Measurements from ENCODE around the gene DAB2IP.

Gene DAB2IP

DNA sequence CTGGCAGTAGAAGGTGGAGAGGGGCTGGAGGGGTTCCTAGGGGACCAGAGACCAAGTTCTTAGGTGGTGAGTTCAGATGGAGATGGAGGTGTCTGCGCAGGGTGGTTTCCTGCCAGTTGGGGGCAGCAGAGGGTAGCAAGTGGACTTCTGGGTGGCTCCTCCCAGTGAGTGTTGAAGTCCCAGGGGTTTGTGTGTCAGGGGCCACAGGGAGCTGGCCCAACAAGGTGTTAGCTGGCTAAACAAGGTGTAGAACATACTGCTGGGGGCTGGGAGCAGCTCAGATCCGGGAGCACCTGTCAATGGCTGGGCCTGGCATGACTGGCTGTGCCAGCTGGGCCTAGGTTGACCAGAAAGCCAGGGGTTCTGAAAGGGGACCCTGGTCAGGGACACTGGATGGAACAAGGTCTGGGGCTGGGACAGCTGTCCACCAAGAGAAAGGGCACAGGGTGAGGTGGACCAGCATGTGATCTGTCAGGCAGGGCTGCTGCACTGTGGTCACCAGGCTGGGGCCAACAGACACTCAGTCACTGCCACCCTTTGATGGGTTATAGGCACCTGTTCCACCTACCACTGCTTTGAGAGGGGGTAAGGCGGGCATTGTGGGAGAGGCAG lies 35.6 kb downstream of the DAB2IP start:
- peak; percentile 62 for DNase-seq

DNA sequence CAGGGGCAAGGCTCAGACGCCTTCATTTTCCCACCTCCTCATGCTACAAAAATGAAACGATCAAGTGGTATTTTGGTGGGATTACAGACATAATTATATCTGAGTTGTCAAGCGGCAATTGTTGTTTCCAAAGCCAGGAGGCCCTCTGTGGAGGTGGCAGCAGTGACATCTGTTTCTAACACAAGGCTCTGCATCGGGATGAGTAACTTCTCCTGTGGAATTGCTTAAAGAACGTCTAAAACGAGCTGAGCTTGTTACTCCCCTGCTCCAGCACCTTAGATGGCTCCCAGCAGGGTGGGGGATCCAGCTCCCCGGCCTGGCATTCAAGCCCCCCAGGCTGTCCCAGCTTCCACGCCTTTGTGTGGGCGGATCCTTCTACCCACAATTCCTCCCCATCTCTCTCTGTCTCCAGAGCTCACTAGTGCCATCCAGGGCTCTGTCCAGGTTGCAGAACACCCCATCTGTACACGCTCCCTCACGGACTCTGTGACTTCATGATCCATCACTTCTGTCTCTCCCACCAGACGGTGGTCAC lies 36.8 kb downstream of the DAB2IP start:
- DNase-seq: no peak

DNA sequence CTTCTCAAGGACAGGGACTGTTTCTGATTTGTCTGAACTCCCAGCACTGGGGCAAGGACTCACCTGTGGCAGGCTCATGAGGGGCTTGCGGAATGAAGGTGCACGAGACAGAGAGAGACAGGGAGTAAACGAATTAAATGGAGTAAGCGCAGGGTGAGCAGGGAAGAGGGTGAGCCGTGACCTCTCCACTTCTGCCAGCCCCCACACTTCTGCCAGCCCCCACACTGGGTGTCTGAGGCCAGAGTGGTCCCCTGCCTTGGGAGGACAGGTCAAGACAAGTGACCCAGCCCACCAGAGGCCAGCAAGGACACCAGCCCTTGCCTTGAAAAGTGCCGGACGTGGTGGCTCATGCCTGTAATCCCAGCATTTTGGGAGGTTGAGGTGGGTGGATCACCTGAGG lies 37.2 kb downstream of the DAB2IP start:
- no peak for DNase-seq

- DNase-seq: no peak
Measured at GRCh38 chr9:121689461-121690157, 38.2 kb downstream of the DAB2IP start.

- DNase-seq: no peak
Measured at GRCh38 chr9:121690316-121690715, 38.9 kb downstream of the DAB2IP start.

DNA sequence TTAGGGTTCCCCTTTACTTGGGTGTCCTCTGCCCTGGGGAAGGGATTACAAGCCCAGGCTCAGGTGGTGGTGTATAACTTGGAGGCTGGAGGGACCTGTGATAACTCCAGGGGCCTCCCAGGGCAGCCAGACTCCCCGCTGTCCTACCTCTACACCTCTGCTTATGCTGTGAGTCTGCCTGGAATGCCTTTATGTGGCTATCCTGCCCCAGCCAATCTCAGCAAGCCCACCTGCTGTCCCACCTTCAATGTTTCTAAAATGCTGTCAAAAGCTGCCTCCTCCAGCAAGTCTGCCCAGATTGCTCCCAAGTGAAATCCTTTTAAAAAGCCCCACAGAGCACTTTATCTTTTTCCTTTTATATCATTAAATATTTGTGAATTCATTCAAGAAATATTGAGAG lies 39.3 kb downstream of the DAB2IP start:
- no peak for DNase-seq

DNA sequence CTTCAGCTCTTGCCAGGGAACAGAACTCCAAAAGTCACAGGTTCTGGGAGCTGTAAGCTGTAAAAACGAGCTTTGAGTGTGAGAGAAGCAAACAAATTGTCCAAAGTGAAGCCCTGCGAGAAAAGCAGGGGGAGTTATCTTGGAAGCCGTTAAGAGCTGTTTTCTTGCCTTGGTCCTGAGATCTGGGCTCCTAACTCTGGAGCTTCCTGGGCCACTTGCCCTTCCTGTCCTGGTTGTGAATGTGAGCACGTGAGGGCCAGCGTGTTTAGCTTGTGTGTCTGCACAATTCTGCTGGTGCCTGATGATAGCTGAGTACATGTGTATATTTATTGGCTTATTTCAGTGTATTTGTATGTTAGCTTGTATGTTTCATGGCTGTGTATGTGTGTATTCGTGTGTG lies 40.5 kb downstream of the DAB2IP start:
- DNase-seq: no peak

- no peak for DNase-seq
Measured at GRCh38 chr9:121692606-121693387, 41.4 kb downstream of the DAB2IP start.

GRCh38 chr9:121693388-121693670 lies 41.9 kb downstream of the DAB2IP start:
- DNase-seq: no peak

- DNase-seq: no peak
Measured at GRCh38 chr9:121694001-121694400, 42.6 kb downstream of the DAB2IP start.

- no peak for DNase-seq
Measured at GRCh38 chr9:121694600-121694999, 43.2 kb downstream of the DAB2IP start.

DNA sequence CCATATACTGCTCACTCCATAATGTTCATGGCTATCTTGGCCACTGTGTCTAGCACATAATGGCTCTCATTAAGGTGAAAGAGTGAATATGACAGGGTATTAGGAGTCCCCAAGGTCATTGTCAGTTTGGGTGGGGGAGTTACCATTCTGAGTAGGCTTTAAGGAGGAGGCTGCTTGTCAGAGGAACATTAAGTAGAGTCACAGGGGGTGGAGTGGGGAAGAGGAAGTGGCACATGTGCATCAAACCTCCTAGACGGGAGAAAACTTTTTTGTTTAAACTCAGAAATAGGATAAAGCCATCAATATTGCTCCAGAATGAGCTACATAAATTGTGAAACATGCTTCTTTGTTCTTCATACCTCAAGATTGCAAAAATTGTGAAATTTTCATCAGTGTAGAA lies 45.5 kb downstream of the DAB2IP start:
- no peak for DNase-seq

DNA sequence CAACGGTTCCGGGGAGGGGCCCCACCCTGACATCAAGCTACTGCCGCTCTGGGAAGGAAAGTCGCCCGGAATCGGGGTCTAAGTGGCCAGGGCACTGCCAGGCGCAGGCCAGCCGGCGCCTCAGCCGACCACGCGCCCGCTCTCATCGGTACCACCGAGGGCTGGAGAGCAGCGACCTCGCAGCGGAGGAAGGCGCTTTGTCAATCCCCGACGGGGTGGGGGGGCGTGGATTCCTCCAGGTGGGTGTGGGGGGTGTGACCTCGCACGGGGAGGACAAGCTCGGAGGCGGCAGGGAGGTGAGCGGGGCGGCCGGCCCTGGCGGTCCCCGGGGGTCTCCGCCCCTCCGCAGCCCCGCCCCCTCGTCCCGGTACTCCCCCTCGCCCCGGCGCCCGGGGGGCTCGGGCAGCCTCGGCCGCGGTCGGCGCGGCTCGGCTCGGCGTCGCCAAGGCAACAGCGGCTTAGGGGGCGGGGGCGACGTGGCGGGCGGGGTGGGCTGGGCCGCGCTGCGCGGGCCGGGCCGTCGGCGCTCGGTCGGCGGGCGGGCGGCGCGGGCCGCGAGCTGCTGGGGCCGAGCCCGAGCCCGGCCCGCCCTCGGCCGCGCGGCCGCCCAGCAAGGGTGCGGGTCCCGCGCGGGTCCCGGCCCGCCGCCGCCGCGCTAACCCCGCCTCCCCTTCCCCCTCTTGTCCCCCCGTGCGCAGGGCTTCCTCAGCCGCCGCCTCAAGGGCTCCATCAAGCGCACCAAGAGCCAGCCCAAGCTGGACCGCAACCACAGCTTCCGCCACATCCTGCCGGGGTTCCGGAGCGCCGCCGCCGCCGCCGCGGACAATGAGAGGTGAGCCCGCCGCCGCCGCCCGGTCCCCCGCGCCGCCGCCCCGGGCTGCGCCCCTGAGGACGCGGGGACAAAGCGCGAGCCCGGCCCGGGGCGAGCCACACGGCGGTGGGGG lies 47.5 kb downstream of the DAB2IP start:
- DNase-seq: peak; percentile 26

DNA sequence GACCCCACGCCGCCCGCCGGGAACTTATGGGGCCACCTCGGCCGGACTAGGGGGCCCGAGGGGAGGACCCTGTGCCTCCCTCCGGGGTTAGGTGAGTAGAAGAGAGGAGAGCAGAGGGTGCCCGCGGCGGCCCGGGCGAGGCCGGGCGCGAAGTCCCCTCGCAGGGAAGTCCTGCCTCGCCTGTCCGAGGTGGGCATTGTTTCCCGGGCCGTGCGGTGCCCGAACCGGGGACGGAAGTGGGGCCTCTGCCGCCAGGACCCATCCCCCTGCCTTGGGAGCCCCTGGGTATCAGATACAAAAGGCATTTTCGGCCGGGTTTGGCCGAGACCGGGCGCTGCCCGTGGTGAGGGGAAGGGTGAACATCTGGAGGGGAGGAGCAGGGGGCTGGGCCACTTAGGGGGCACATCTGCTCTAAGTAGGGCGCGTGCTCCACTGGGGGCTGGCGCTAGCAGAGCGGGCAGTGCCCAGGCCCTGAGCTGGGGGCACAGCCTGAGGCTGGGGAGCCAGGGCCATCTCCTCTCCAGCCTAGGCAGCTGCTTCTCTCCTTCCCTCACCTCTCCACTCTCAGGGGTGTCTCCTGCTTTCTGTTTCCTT lies 48.2 kb downstream of the DAB2IP start:
- no peak for DNase-seq

- DNase-seq: peak; percentile 30
Measured at GRCh38 chr9:121700165-121700831, 48.9 kb downstream of the DAB2IP start.

GRCh38 chr9:121700832-121701419 lies 49.5 kb downstream of the DAB2IP start:
- DNase-seq: no peak

DNA sequence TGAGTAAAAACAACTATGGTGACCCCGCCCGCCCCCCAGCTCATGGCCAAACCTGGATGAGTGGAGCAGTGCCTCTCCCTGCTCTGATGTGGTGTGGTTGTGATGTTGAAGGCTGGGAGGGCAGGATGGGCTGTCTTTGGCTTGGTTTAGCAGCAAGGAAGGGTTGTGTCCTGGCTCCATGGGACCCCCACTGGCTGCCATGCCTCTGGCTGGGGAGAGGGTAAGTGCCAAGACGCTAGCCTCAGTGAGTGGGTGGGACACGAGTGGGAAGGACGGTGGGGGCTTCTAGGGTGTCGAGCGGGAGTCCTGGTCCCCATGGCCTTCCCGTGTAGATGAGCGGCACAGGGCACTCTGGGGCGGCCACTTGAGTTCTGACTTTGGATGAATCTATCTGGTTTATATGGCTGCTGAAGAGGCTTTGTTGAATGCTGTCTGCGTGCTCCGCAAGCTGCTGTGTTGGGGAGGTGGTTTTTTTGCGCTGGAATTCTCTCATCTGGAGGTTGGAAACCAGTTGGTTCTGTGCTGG lies 50.4 kb downstream of the DAB2IP start:
- DNase-seq: no peak

GRCh38 chr9:121703014-121703734 lies 51.7 kb downstream of the DAB2IP start:
- DNase-seq: no peak

DNA sequence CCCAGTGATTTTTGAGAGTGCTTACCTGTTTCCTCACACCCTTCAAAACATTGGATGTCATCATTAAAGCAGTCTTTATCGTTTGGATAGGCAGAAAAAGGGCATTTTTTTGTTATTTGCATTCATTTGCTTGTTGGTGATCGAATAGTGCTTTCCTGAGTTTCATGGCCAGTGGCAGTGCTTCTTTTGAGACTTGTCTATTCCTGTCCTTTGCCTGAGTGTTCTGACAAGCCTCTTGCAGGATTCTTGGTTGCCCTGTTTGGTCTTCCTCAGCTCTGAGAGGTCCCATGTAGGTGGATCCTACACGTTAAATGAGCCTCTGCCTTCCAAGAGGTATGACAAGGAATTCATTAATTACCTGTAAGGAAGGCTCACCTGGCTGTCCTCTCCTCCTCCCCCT lies 52.8 kb downstream of the DAB2IP start:
- DNase-seq: no peak

DNA sequence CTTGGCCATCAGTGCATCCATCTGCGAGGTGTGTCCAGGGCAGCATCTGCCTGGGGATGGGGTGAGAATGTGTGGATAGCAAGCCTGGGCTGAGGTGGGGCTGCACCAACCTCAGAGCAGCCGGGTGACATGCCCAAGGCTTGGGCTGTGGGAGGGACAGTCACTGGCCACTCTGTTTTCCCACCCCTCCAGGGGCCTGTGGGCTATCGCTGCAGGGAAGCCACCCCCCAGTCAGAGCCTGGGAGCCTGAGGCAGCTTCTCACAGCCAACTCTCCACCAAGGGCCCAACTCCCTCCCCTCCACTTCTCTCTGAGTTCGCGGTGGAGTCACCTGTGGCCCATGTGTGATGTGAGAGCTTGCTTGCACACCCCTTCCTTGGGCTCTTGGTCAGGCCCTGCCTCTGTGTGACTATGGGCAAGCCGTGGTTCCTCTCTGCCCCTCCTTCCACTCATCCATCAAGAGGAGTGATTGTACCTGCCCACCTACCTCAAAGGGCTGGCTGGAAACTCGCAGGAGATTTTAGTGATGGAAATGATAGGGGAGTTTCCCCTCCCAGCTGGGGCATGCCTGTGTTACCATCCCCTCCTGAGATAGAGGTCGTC lies 54.8 kb downstream of the DAB2IP start:
- DNase-seq: no peak
